Fibroblast of villous mesenchyme (primary cell): ENCODE measurements around the gene MYBPH. TPM values are rescaled to one million over a fixed set of nuclear protein-coding genes. Genes with fewer than 3 reads are reported as not detected.

Source experiments
- DNase-seq: peaks from one replicate; pipeline ENCODE4 v3.0.0-alpha.2; 2010; ENCODE audit warnings: low read depth
- H3K4me3 ChIP-seq: 2 replicates; pipeline ENCODE4 v1.5.1; 2011; ENCODE audit warnings: low read depth, mild to moderate bottlenecking, low read length
- total RNA-seq: library from RNA; depleted of rRNA; stranded (reverse); fragments of >200 nt; gene quantifications from 2 replicates; pipeline ENCODE4 v1.2.3, GENCODE V29; 2012
- TF ChIP-seq, protein P1 (sequence below): IDR thresholded peaks from 2 replicates; pipeline ENCODE4 v1.5.1; 2012; ENCODE audit warnings: low read depth, mild to moderate bottlenecking, low read length; ENCODE audit not compliant: insufficient read depth

MYBPH gene
- total RNA-seq, 1 donor: 0.43 TPM

DNA sequence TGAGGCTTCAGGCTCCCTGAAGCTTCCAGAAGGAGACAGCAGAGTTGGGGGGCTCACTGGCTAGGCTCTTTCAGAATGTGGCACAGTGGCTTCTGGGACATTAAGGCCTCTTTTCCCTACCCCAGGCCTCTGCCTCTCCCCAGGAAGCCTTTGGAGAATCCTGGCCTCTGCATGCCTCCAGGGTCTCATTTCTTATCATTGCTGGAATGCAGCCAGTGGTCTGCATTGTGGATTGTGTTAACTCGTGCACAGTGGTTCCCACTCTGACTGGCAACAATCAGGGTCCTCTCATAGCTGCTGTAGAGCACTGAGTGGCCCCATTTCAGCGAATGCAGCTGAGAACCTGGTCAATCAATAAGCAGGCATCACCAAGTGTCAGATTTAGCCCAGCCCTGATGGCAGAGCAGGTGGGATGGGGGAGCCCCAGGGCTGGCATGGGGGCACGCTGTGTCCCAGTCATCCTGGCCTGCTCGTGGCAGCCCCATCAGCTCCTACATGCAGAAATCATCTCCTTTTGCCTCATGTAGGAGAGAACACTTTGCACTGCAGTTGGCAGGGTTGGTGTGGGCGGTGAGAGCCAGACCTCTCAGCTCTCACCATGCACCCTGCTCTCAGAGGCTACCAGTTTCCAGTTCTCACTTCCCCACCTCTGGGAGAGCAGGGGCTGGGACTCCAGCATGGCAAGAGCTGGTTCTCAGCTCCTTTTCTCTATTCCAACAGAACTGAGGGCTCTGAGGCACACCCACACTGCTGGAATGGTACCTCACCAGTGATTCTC is 34.7 kb downstream of the MYBPH start:
- H3K4me3 ChIP-seq: no peak overlapping the region
- no peak for DNase-seq
- TF ChIP-seq, protein P1, sequence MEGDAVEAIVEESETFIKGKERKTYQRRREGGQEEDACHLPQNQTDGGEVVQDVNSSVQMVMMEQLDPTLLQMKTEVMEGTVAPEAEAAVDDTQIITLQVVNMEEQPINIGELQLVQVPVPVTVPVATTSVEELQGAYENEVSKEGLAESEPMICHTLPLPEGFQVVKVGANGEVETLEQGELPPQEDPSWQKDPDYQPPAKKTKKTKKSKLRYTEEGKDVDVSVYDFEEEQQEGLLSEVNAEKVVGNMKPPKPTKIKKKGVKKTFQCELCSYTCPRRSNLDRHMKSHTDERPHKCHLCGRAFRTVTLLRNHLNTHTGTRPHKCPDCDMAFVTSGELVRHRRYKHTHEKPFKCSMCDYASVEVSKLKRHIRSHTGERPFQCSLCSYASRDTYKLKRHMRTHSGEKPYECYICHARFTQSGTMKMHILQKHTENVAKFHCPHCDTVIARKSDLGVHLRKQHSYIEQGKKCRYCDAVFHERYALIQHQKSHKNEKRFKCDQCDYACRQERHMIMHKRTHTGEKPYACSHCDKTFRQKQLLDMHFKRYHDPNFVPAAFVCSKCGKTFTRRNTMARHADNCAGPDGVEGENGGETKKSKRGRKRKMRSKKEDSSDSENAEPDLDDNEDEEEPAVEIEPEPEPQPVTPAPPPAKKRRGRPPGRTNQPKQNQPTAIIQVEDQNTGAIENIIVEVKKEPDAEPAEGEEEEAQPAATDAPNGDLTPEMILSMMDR: no peak

DNA sequence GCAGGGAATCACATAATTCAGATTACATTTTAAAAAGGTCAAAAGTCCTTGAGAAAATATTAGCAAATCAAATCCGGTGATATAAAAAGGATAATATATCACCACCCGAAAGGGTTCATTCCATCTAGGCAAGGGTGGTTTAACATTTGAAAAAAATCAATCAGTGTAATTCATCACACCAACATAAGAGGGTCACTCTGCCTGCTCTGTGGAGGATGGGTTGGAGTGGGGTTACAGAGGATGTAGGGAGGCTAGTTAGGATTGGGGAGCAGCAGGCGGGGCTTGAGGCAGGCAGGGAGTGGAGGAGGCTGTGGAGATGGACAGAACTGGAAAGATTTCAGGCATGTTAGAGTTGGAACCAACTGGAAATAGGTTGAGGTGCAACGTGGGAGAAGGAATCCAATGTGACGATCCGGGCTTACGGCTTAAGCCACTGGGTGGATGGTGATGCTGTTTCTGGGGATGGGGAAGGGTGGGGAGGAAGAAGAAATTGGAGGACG is 35.6 kb downstream of the MYBPH start:
- DNase-seq: no peak
- H3K4me3 ChIP-seq: no peak overlapping the region
- TF ChIP-seq, protein P1: no peak

DNA sequence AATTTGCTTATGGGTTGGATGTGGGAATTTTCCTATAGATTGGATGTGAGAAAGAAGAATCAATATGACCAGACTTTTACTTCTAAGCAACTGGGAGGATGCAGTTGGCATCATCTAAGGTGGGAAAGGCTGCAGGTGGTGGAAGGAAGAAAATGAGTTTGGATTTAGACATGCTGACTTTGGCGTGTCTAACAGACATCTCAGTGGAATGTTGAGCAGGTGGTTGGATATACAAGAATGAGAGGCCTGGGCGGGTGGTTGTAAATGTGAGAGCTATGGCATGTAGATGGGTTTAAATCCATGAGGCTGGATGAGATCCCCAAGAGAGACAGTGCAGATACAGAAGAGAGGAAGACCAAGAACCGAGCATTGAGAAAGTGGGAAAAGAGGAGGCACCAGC is 37.6 kb downstream of the MYBPH start:
- TF ChIP-seq, protein P1: no peak
- H3K4me3 ChIP-seq: no peak overlapping the region
- DNase-seq: no peak

DNA sequence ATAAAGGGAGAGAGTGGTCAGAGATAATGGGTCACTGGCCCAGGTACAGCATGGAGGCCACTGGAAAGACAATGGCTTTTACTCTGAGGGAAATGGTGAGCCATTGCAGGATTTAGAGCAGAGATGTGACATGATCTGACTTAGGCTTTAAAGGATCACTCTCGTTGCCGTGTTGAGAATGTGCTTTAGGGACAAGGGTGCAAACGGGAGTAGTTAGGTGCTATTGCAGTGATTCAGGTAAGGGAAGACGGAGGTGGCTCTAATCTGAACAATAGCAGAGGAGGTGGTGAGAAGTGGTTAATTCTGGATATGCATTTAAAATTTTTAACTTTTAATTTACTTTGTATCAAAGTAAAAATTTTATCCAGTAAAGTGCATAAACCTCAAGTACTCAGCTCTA is 38.3 kb downstream of the MYBPH start:
- H3K4me3 ChIP-seq: no peak overlapping the region
- TF ChIP-seq, protein P1: no peak
- no peak for DNase-seq

DNA sequence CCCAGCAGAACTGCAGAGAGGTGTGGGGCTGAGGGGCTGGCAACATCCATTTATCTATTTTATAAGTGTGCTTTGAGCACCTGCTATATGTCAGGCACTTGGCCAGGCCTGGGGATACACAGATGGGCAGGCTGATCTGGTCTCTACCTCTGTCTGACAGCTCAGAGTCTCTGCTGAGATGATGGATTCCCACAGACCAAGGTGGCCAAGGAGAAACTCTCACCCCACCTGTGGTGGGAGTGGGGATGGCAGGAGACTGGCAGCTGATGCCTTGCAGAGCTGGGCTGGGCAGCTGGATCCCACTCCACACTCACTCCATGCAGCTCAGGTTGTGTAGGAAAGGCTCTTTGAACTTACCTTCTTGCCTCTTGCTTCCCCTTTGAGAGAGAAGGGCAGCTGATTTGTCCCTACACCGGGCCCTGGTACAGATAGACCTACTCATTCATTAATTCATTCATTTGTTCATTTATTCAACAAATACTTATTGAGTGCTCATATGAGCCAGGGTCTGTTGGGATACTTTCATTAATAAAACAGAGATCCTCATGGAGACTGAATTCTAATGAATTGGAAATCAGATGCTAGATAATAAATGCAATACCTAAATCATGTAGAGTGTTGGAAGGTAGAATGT is 39.1 kb downstream of the MYBPH start:
- no peak overlapping the region for H3K4me3 ChIP-seq
- DNase-seq: no peak
- TF ChIP-seq, protein P1: no peak

DNA sequence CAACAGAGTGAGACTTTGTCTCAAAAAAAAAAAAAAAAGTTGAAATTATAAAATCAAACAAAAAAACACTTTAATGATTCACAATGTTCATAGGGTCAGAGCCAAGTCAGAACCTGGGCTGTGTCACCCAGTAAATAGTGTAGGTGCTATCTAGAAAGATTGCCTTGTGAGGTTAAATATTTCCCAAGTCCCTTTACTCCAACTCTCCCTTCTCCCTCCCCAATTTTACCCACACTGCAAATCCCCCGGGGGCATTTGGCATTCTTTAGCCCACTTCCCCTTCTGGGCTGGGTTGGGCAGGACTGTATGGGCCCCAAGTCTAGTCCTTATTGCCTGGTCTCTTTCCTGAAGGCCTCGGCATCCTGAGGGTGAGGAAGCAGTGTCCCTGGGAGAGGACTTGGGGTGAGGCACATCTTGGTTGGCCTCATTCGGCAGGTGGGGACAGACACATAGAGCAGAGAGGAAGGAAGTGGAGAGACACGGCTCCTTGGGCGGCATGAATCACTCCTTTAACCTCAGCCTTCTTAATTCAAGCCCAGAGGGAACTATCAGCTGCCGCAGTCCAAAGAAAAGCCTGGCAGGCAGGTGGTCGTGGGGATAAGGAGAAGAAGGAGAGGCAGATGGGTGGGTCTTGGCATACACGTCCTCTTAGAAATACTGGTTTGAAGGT is 39.9 kb downstream of the MYBPH start:
- no peak overlapping the region for H3K4me3 ChIP-seq
- TF ChIP-seq, protein P1: no peak
- DNase-seq: no peak
